Kidney tubule cell (primary cell): ENCODE data around the gene TTC28.

Source experiments
- DNase-seq: peaks from one replicate; pipeline ENCODE4 v3.0.0-alpha.2; 2018; ENCODE audit warnings: low spot score

TTC28 gene

GRCh38 chr22:28268850-28269249 is 410.8 kb downstream of the TTC28 start:
- no peak for DNase-seq

- peak; percentile 42 for DNase-seq
Measured at GRCh38 chr22:28268171-28268570, 411.5 kb downstream of the TTC28 start.

GRCh38 chr22:28260619-28261018 is 419.0 kb downstream of the TTC28 start:
- no peak for DNase-seq

- no peak for DNase-seq
Measured at GRCh38 chr22:28259774-28260312, 419.8 kb downstream of the TTC28 start.

GRCh38 chr22:28254396-28254795 is 425.2 kb downstream of the TTC28 start:
- DNase-seq: no peak

- DNase-seq: no peak
Measured at GRCh38 chr22:28252539-28252938, 427.1 kb downstream of the TTC28 start.

GRCh38 chr22:28250036-28250695 is 429.5 kb downstream of the TTC28 start:
- DNase-seq: no peak

- no peak for DNase-seq
Measured at GRCh38 chr22:28249402-28249801, 430.2 kb downstream of the TTC28 start.

- no peak for DNase-seq
Measured at GRCh38 chr22:28247667-28248363, 431.8 kb downstream of the TTC28 start.

GRCh38 chr22:28247136-28247535 is 432.5 kb downstream of the TTC28 start:
- no peak for DNase-seq

GRCh38 chr22:28246397-28246796 is 433.2 kb downstream of the TTC28 start:
- DNase-seq: peak; percentile 88

- DNase-seq: no peak
Measured at GRCh38 chr22:28245579-28246224, 433.9 kb downstream of the TTC28 start.

- DNase-seq: no peak
Measured at GRCh38 chr22:28244757-28245156, 434.9 kb downstream of the TTC28 start.

- peak; percentile 80 for DNase-seq
Measured at GRCh38 chr22:28243539-28243938, 436.1 kb downstream of the TTC28 start.

- no peak for DNase-seq
Measured at GRCh38 chr22:28241656-28242290, 437.9 kb downstream of the TTC28 start.

- DNase-seq: no peak
Measured at GRCh38 chr22:28239941-28240340, 439.7 kb downstream of the TTC28 start.

- no peak for DNase-seq
Measured at GRCh38 chr22:28237783-28238182, 441.9 kb downstream of the TTC28 start.

- no peak for DNase-seq
Measured at GRCh38 chr22:28237112-28237511, 442.5 kb downstream of the TTC28 start.

- DNase-seq: no peak
Measured at GRCh38 chr22:28232204-28232603, 447.4 kb downstream of the TTC28 start.

GRCh38 chr22:28231441-28231840 is 448.2 kb downstream of the TTC28 start:
- peak; percentile 75 for DNase-seq

GRCh38 chr22:28230671-28231070 is 449.0 kb downstream of the TTC28 start:
- DNase-seq: no peak
